NCI-H524 (cell line): ENCODE measurements around the gene NOS3.
"Not testable (repeated sequence)": the region's sequence is repeated elsewhere in the genome, so short reads cannot be mapped to it uniquely, and the experiment has no call there.

ENCODE experiments used
- DNase-seq, 2 experiments: peaks; one replicate each; lab custom pipeline; 2025; lab: John Stamatoyannopoulos, UW

The NOS3 gene

GRCh38 chr7:151000897-151001495 is 10.2 kb downstream of the NOS3 start:
- DNase-seq = no peak

- no peak for DNase-seq
These were observed 10.7 kb downstream of the NOS3 start for GRCh38 chr7:151001546-151001945.

- no peak for DNase-seq
These were observed 12.8 kb downstream of the NOS3 start for GRCh38 chr7:151003572-151003971.

GRCh38 chr7:151005566-151005965 is 14.7 kb downstream of the NOS3 start:
- DNase-seq = peak in 1 of 2 experiments; percentile 57

- no peak for DNase-seq
These were observed 15.9 kb downstream of the NOS3 start for GRCh38 chr7:151006590-151007300.

GRCh38 chr7:151007469-151007898 is 16.7 kb downstream of the NOS3 start:
- no peak for DNase-seq

- no peak for DNase-seq
These were observed 17.3 kb downstream of the NOS3 start for GRCh38 chr7:151008143-151008510.

- DNase-seq = no peak
These were observed 17.9 kb downstream of the NOS3 start for GRCh38 chr7:151008511-151009323.

GRCh38 chr7:151009327-151010036 is 18.7 kb downstream of the NOS3 start:
- no peak for DNase-seq

GRCh38 chr7:151010037-151010306 is 19.2 kb downstream of the NOS3 start:
- DNase-seq = no peak

- DNase-seq = no peak
These were observed 19.7 kb downstream of the NOS3 start for GRCh38 chr7:151010307-151011096.

GRCh38 chr7:151011097-151011409 is 20.2 kb downstream of the NOS3 start:
- no peak for DNase-seq

GRCh38 chr7:151011616-151012015 is 20.8 kb downstream of the NOS3 start:
- not testable (repeated sequence) for DNase-seq

- DNase-seq = no peak
These were observed 21.3 kb downstream of the NOS3 start for GRCh38 chr7:151012031-151012692.

- peak in 1 of 2 experiments; percentile 34 for DNase-seq
These were observed 22.1 kb downstream of the NOS3 start for GRCh38 chr7:151012911-151013347.

GRCh38 chr7:151013356-151013732 is 22.5 kb downstream of the NOS3 start:
- DNase-seq = no peak

- peak in 1 of 2 experiments; percentile 29 for DNase-seq
These were observed 23.1 kb downstream of the NOS3 start for GRCh38 chr7:151013733-151014497.

- no peak for DNase-seq
These were observed 24.1 kb downstream of the NOS3 start for GRCh38 chr7:151014950-151015349.

GRCh38 chr7:151015967-151016366 is 25.1 kb downstream of the NOS3 start:
- no peak for DNase-seq

- no peak for DNase-seq
These were observed 25.7 kb downstream of the NOS3 start for GRCh38 chr7:151016505-151016904.

- no peak for DNase-seq
These were observed 26.1 kb downstream of the NOS3 start for GRCh38 chr7:151016942-151017341.
